NCI-H524 treated with DMSO at 0.1 percent for 48 hours (cell line): Measurements from ENCODE around the gene C5.
"Not testable (repeated sequence)": the region's sequence is repeated elsewhere in the genome, so short reads cannot be mapped to it uniquely, and the experiment has no call there.

Experiments used
- DNase-seq: peaks from one replicate; lab custom pipeline; 2025; lab: John Stamatoyannopoulos, UW

The C5 gene

GRCh38 chr9:121048618-121049017, 1.5 kb downstream of the C5 start:
- DNase-seq: no peak

- DNase-seq: no peak
Observed at GRCh38 chr9:121048175-121048574, 1.9 kb downstream of the C5 start.

GRCh38 chr9:121038804-121039203, 11.3 kb downstream of the C5 start:
- no peak for DNase-seq

GRCh38 chr9:121038362-121038761, 11.7 kb downstream of the C5 start:
- no peak for DNase-seq

- DNase-seq: not testable (repeated sequence)
Observed at GRCh38 chr9:121035717-121036116, 14.4 kb downstream of the C5 start.

- no peak for DNase-seq
Observed at GRCh38 chr9:121034529-121034928, 15.5 kb downstream of the C5 start.

GRCh38 chr9:121029469-121029868, 20.6 kb downstream of the C5 start:
- no peak for DNase-seq

- DNase-seq: not testable (repeated sequence)
Observed at GRCh38 chr9:121028285-121028684, 21.8 kb downstream of the C5 start.

GRCh38 chr9:121026768-121027167, 23.3 kb downstream of the C5 start:
- DNase-seq: no peak

GRCh38 chr9:121026260-121026691, 23.8 kb downstream of the C5 start:
- DNase-seq: no peak

GRCh38 chr9:121024237-121024636, 25.8 kb downstream of the C5 start:
- no peak for DNase-seq

GRCh38 chr9:121023064-121023463, 27.0 kb downstream of the C5 start:
- DNase-seq: no peak

GRCh38 chr9:121021301-121021700, 28.8 kb downstream of the C5 start:
- DNase-seq: peak; percentile 90

GRCh38 chr9:121019273-121019672, 30.8 kb downstream of the C5 start:
- no peak for DNase-seq

GRCh38 chr9:121013911-121014310, 36.2 kb downstream of the C5 start:
- DNase-seq: no peak

GRCh38 chr9:121009650-121010049, 40.4 kb downstream of the C5 start:
- no peak for DNase-seq

- no peak for DNase-seq
Observed at GRCh38 chr9:120999317-120999716, 50.8 kb downstream of the C5 start.

- DNase-seq: no peak
Observed at GRCh38 chr9:120998111-120998510, 52.0 kb downstream of the C5 start.

- no peak for DNase-seq
Observed at GRCh38 chr9:120997502-120997901, 52.6 kb downstream of the C5 start.

GRCh38 chr9:120996409-120996808, 53.7 kb downstream of the C5 start:
- no peak for DNase-seq

GRCh38 chr9:120989065-120989464, 61.0 kb downstream of the C5 start:
- no peak for DNase-seq

GRCh38 chr9:120985819-120986222, 64.3 kb downstream of the C5 start:
- DNase-seq: peak; percentile 30

GRCh38 chr9:120983259-120983837, 66.7 kb downstream of the C5 start:
- no peak for DNase-seq

- DNase-seq: no peak
Observed at GRCh38 chr9:120982836-120983235, 67.2 kb downstream of the C5 start.

- no peak for DNase-seq
Observed at GRCh38 chr9:120980951-120981350, 69.1 kb downstream of the C5 start.
